NCI-H2081 treated with DMSO at 0.1 percent for 48 hours (cell line): Measurements from ENCODE around the gene CNTNAP1.
A peak's percentile ranks its signal among the peaks of the same experiment; 100 is the strongest.

ENCODE experiments used
- DNase-seq: peaks from one replicate; lab custom pipeline; 2025; lab: John Stamatoyannopoulos, UW

The CNTNAP1 gene

DNA sequence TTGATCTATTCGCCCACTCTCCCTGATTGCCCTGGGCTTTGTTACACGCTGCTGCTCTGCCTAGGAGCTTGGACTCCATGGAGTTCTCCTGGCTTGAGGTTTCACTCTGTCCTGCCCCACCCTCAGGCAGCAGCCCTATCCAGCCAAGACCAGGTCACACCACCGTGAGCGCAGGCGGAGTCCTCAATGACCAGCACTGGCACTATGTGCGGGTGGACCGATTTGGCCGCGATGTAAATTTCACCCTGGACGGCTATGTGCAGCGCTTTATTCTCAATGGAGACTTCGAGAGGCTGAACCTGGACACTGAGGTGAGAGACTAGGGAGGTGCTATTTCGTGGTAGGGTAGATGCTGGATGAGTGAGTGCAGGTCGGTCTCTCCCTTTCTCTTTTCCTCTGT lies 3.5 kb downstream of the CNTNAP1 start:
- no peak for DNase-seq

- DNase-seq: no peak
These were observed 4.3 kb downstream of the CNTNAP1 start for GRCh38 chr17:42686520-42687128.

DNA sequence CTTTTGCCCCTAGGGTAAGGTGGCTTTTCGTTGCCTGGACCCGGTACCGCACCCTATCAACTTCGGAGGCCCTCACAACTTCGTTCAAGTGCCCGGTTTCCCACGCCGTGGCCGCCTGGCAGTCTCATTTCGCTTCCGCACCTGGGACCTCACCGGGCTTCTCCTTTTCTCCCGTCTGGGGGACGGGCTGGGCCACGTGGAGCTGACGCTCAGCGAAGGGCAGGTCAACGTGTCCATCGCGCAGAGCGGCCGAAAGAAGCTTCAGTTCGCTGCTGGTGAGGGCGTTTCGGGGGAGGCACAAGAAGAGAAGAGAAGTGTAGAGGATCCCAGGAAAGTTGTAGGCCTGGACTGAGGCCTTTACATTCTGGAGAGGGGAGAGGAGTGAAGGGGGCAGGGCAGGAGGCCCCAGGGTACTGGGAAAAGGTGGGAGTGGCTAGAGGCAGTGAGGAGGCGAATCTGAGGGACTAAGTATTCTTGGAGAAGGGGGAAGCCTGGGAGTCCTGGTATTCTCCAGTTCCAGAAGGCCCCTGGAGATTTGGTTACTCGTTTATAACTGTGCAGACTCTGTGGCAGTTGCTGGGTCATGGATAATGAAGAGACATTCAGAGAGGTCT lies 5.5 kb downstream of the CNTNAP1 start:
- DNase-seq: no peak

DNA sequence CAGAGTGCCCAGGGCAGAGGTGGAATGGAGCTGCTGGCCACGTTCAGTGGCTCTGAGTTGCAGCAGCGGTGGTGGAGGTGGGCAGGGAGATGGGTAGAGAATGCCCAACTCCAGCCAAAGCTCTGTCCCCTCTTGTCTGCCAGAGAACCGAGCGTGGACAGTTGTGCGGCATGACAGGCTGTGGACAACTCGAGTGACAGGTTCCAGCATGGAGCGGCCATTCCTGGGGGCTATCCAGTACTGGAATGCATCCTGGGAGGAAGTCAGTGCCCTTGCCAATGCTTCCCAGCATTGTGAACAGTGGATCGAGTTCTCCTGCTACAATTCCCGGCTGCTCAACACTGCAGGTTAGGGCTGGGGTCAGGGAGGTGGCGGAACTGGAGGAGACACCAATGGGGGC lies 8.3 kb downstream of the CNTNAP1 start:
- no peak for DNase-seq

GRCh38 chr17:42691021-42691545 lies 8.8 kb downstream of the CNTNAP1 start:
- DNase-seq: no peak

GRCh38 chr17:42692489-42692888 lies 10.2 kb downstream of the CNTNAP1 start:
- DNase-seq: no peak

GRCh38 chr17:42694524-42694923 lies 12.2 kb downstream of the CNTNAP1 start:
- no peak for DNase-seq

DNA sequence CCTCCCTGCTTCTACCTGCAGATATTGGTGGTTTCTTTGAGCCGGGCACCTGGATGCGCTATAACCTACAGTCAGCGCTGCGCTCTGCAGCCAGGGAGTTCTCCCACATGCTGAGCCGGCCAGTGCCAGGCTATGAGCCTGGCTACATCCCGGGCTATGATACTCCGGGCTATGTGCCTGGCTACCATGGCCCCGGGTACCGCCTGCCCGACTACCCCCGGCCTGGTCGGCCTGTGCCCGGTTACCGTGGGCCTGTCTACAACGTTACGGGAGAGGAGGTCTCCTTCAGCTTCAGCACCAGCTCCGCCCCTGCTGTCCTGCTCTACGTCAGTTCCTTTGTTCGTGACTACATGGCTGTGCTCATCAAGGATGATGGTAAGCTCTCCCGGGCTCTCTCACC lies 13.2 kb downstream of the CNTNAP1 start:
- no peak for DNase-seq

- no peak for DNase-seq
These were observed 14.9 kb downstream of the CNTNAP1 start for GRCh38 chr17:42697108-42697811.

- no peak for DNase-seq
These were observed 16.5 kb downstream of the CNTNAP1 start for GRCh38 chr17:42698736-42699414.

GRCh38 chr17:42699415-42699740 lies 17.0 kb downstream of the CNTNAP1 start:
- no peak for DNase-seq

DNA sequence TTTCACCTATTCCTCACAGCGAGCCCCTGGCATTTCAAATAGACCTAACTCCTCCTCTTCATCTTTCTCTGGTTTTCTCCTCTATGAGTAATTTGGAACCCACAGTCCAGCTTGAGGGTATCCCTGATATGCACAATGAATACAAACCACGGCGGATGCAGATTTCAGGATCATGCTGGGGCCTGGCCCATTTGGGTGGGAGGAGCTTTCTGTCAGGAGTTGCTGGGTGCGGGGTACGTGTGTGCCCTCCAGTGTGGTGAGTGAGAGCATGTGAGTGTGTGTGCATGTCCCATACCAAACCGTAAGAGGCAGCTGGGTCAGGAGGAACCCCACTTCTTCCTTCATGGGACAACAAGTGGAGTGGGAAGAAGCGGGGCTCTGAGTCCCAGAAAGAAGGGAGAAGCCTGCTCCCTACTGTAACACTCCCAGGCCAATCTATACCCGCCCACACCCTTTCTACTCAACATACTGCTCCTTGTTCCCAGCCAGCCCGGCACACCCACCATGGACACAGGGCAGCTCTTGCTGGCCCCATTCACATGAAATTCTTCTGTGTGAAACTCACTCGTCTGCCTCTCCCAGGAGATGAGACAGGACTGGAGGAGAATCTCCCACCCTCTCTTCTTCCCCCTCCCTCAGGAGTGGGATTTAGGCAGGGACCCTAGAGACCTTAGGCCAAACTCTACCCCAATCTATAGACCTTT lies 18.4 kb downstream of the CNTNAP1 start:
- DNase-seq: no peak

DNA sequence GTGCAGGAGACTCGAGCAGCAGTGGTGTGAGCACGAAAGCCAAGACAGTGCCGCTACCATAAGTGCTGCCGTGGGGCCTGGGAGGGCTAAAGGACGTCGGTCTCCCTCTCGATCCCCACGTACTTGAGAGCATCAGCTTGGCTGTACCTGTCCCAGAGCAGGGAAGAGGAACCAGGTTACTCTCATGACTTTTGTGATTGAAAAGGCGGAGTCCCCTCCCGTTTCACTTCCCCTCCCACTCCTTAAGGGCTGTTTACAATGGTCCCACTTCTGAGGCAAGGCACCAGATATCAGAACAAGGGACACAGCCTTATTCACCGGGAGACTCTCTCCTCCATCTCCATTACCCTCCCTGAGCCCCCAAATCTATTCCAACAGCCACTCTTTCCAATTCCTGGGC lies 20.1 kb downstream of the CNTNAP1 start:
- no peak for DNase-seq

GRCh38 chr17:42704490-42704836 lies 22.1 kb downstream of the CNTNAP1 start:
- no peak for DNase-seq

GRCh38 chr17:42704837-42705494 lies 22.6 kb downstream of the CNTNAP1 start:
- DNase-seq: no peak

DNA sequence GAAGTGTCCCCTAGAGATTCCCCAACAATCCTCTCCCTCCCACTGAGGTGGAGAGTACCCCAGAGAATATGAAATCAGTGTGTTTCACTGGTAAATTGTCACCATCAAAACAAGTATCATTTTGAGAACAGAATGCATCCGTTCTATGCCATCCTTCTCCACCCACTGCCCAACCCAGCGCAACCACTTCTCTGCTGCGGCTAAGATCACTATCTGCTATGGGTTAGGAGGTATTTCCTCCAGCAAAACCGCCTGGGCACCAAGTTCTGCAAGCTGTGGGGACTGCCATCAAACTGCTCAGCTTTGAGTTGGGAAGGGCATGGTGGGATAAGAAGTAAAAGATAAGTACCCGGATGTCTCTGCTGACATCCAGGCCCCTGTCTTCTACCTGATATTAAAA lies 24.4 kb downstream of the CNTNAP1 start:
- no peak for DNase-seq

DNA sequence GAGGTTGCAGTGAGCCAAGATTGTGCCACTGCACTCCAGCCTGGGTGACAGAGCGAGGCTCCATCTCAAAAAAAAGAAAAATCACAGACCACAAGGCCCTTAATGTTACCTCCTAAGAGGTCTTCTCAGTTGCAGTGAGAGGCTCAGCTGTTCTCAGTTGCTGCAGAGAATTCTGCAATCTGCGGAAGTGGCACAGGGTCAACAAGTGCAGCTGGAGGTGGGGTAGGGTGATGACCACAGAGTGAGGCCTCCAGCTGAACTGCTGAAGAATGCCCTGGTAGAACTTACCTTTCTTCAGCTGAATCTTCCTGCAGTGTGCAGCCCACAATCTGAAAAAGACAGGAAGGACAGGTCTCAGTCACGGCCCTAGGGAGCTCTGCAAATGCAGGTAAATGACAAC lies 26.3 kb downstream of the CNTNAP1 start:
- DNase-seq: no peak

DNA sequence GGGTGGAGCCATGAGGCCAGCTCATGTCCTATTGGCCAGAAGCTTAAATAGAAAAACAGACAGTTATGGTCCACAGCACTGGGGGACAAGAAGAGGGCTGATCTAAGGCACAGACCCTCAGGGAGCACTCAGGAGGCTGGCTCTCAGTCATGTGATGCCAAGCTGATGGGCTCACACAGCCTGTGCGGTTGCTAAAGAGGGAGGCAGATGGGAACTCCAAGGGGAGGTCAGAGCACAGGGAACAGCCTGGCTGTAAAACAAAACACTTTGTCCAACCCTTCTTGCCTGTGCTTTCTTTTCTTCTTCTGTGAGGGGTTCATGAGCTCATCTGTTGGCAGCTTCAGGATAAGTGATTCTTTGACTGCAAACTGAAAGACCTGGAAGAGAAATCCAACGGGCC lies 27.2 kb downstream of the CNTNAP1 start:
- no peak for DNase-seq

GRCh38 chr17:42720996-42721583 lies 38.8 kb downstream of the CNTNAP1 start:
- peak; percentile 63 for DNase-seq

- no peak for DNase-seq
These were observed 41.3 kb downstream of the CNTNAP1 start for GRCh38 chr17:42723636-42724035.

DNA sequence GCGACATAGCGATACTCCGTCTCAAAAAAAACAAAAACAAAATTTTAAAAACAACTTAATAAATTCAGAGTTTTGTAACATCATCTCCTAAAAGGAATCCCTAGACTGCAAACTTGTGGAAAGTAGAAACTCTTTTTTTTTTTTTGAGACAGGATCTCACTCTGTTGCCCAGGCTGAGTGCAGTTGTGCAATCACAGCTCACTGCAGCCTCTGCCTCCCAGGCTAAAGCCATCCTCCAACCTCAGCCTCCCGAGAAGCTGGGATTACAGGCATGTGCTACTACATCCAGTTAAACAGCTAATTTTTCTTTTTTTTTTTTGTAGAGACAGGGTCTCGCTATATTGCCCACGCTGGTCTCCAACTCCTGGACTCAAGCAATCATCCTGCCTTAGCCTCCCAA lies 42.8 kb downstream of the CNTNAP1 start:
- no peak for DNase-seq
